HEK293T (cell line): ENCODE data around the gene ARFIP2.

Source experiments
- CTCF ChIA-PET: fragments of 350-600 bp; formaldehyde crosslinking; extraction: SDS; loops from one replicate; lab custom pipeline; 2021; ENCODE audit warnings: antibody characterized with exemption, inconsistent platforms; lab: Yijun Ruan, JAX
- POLR2A ChIA-PET: fragments of 350-600 bp; formaldehyde crosslinking; extraction: SDS; loops from one replicate; lab custom pipeline; 2020; ENCODE audit warnings: antibody characterized with exemption, inconsistent platforms; lab: Yijun Ruan, JAX
- DNase-seq: peaks from one replicate; pipeline ENCODE4 v3.0.0; 2012; ENCODE audit warnings: mixed read lengths; ENCODE audit errors: extremely low spot score
- ARNT ChIP-seq: fragments of 450-650 bp; IDR thresholded peaks from 2 replicates; pipeline ENCODE4 v1.6.1; 2017; ENCODE audit warnings: mild to moderate bottlenecking
- BHLHE40 ChIP-seq: fragments of 450-650 bp; IDR thresholded peaks from 2 replicates; pipeline ENCODE4 v1.6.1; 2016; ENCODE audit warnings: mild to moderate bottlenecking, moderate library complexity, borderline replicate concordance
- CTBP1 ChIP-seq: fragments of 450-650 bp; IDR thresholded peaks from 2 replicates; pipeline ENCODE4 v1.6.1; 2016; ENCODE audit warnings: borderline replicate concordance
- ELF4 ChIP-seq: fragments of 450-650 bp; IDR thresholded peaks from 2 replicates; pipeline ENCODE4 v1.6.1; 2017; ENCODE audit warnings: antibody characterized with exemption
- FOXA1 ChIP-seq: fragments of 450-650 bp; IDR thresholded peaks from 2 replicates; pipeline ENCODE4 v1.6.1; 2016; ENCODE audit warnings: mild to moderate bottlenecking
- FOXK2 ChIP-seq: fragments of 450-650 bp; IDR thresholded peaks from 2 replicates; pipeline ENCODE4 v1.6.1; 2016; ENCODE audit warnings: mild to moderate bottlenecking
- FOXM1 ChIP-seq: fragments of 450-650 bp; IDR thresholded peaks from 2 replicates; pipeline ENCODE4 v1.6.1; 2017; ENCODE audit warnings: mild to moderate bottlenecking, borderline replicate concordance
- HDGF ChIP-seq: fragments of 450-650 bp; IDR thresholded peaks from 2 replicates; pipeline ENCODE4 v1.6.1; 2017; ENCODE audit warnings: antibody characterized with exemption, borderline replicate concordance
- L3MBTL2 ChIP-seq: fragments of 450-650 bp; conservative IDR thresholded peaks from 2 replicates; pipeline ENCODE4 v1.6.1; 2016; ENCODE audit warnings: mild to moderate bottlenecking
- LEF1 ChIP-seq: fragments of 450-650 bp; IDR thresholded peaks from 2 replicates; pipeline ENCODE4 v1.6.1; 2017; ENCODE audit warnings: mild to moderate bottlenecking, borderline replicate concordance
- NFRKB ChIP-seq: fragments of 450-650 bp; IDR thresholded peaks from 2 replicates; pipeline ENCODE4 v1.6.1; 2016; ENCODE audit warnings: mild to moderate bottlenecking, moderate library complexity
- SP1 ChIP-seq: fragments of 450-650 bp; IDR thresholded peaks from 2 replicates; pipeline ENCODE4 v1.6.1; 2017
- SUZ12 ChIP-seq: fragments of 450-650 bp; IDR thresholded peaks from 2 replicates; pipeline ENCODE4 v1.6.1; 2016; ENCODE audit warnings: mild to moderate bottlenecking
- TARDBP ChIP-seq: fragments of 450-650 bp; IDR thresholded peaks from 2 replicates; pipeline ENCODE4 v1.6.1; 2016
- ZNF384 ChIP-seq: fragments of 450-650 bp; IDR thresholded peaks from 2 replicates; pipeline ENCODE4 v1.6.1; 2016
- TF ChIP-seq, protein P1 (sequence below): fragments of 450-650 bp; IDR thresholded peaks from 2 replicates; pipeline ENCODE4 v1.6.1; 2016

The ARFIP2 gene

GRCh38 chr11:6480299-6480914 is 724 bp downstream of the ARFIP2 start:
- no peak for TF ChIP-seq FOXA1
- no peak for TF ChIP-seq SP1
- TF ChIP-seq NFRKB, result no peak
- no peak for DNase-seq
- POLR2A ChIA-PET, result no interaction called here
- CTCF ChIA-PET, result no interaction called here

GRCh38 chr11:6476571-6476970 is 4.6 kb downstream of the ARFIP2 start:
- TF ChIP-seq L3MBTL2 (no peak), ZNF384 (no peak), BHLHE40 (no peak), ELF4 (no peak), TARDBP (no peak), SP1 (no peak)
- no peak for DNase-seq
- POLR2A ChIA-PET, result interaction anchor here (1.3 kb wide), 1 partner anchor 97 kb away, joined by 6 read pairs; no protein-coding TSS in a partner anchor
- CTCF ChIA-PET, result interaction anchor here (1.2 to 1.4 kb wide), 2 partner anchors 33 to 97 kb away, joined by 3 read pairs; no protein-coding TSS in a partner anchor

- ChIA-PET POLR2A (interaction anchor here (1.0 to 2.8 kb wide), 3 partner anchors 21 to 97 kb away, joined by 3 to 9 read pairs (median 6); partner anchors contain the start of gene APBB1), CTCF (interaction anchor here (0.8 to 1.4 kb wide), 4 partner anchors 28 to 218 kb away, joined by 3 to 7 read pairs (median 4); partner anchors contain the start of gene SMPD1)
- DNase-seq, result no peak
- no peak for TF ChIP-seq ELF4
- no peak for TF ChIP-seq FOXK2
- no peak for TF ChIP-seq SUZ12
- TF ChIP-seq SP1, result no peak
- no peak for TF ChIP-seq NFRKB
- TF ChIP-seq LEF1, result no peak
- no peak for TF ChIP-seq TARDBP
- TF ChIP-seq FOXA1, result no peak
- no peak for TF ChIP-seq HDGF
- TF ChIP-seq BHLHE40, result no peak
- TF ChIP-seq, protein P1, sequence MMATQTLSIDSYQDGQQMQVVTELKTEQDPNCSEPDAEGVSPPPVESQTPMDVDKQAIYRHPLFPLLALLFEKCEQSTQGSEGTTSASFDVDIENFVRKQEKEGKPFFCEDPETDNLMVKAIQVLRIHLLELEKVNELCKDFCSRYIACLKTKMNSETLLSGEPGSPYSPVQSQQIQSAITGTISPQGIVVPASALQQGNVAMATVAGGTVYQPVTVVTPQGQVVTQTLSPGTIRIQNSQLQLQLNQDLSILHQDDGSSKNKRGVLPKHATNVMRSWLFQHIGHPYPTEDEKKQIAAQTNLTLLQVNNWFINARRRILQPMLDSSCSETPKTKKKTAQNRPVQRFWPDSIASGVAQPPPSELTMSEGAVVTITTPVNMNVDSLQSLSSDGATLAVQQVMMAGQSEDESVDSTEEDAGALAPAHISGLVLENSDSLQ, result no peak
- no peak for TF ChIP-seq ZNF384
These were observed 5.2 kb downstream of the ARFIP2 start for GRCh38 chr11:6475936-6476335.

GRCh38 chr11:6474806-6475500 is 6.2 kb downstream of the ARFIP2 start:
- DNase-seq, result no peak
- ChIA-PET POLR2A (interaction anchor here (0.8 to 2.8 kb wide), 5 partner anchors 20 to 208 kb away, joined by 3 to 9 read pairs (median 3); partner anchors contain the start of genes APBB1, MRPL17 and SMPD1), CTCF (interaction anchor here (0.8 to 1.2 kb wide), 4 partner anchors 27 to 219 kb away, joined by 3 to 7 read pairs (median 4); partner anchors contain the start of gene SMPD1)

DNA sequence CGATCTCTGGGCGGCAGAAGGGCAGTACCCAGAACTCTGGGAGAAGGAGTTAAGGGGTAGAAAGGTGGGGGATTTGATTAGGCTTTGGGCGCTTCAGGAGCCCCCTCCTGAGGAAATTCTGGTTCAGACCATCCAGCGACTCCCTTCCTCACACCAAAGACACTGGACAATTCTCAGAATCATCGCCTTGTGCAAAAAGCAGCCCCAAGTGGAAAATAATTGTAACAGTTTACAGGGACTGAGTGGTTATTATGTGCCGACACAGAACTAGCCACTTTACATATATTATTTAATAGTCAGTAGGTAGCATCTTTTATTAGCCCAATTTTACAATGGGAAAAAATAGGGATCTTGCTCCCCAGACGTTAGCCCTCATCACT is 6.7 kb downstream of the ARFIP2 start:
- TF ChIP-seq ZNF384, result no peak
- TF ChIP-seq CTBP1, result no peak
- no peak for TF ChIP-seq L3MBTL2
- TF ChIP-seq HDGF, result no peak
- no peak for TF ChIP-seq FOXK2
- TF ChIP-seq BHLHE40, result no peak
- no peak for TF ChIP-seq FOXA1
- TF ChIP-seq TARDBP, result no peak
- no peak for TF ChIP-seq FOXM1
- TF ChIP-seq LEF1, result no peak
- TF ChIP-seq ELF4, result no peak
- TF ChIP-seq ARNT, result no peak
- TF ChIP-seq SUZ12, result no peak
- CTCF ChIA-PET, result no interaction called here
- POLR2A ChIA-PET, result interaction anchor here (0.8 to 2.8 kb wide), 3 partner anchors 55 to 209 kb away, joined by 3 to 9 read pairs (median 3); partner anchors contain the start of genes APBB1, MRPL17 and SMPD1
- no peak for DNase-seq

More at GRCh38 chr11:6474806-6475500, 6.2 kb downstream of the ARFIP2 start:
- TF ChIP-seq NFRKB, result no peak
- no peak for TF ChIP-seq ARNT
- no peak for TF ChIP-seq FOXA1
- TF ChIP-seq, protein P1, result no peak
- no peak for TF ChIP-seq HDGF
- TF ChIP-seq FOXM1, result no peak
- no peak for TF ChIP-seq FOXK2

- TF ChIP-seq SP1 (no peak), BHLHE40 (no peak), HDGF (no peak), TARDBP (no peak), FOXM1 (no peak), ARNT (no peak), L3MBTL2 (no peak), ELF4 (no peak), ZNF384 (no peak), LEF1 (no peak), NFRKB (no peak), SUZ12 (no peak), FOXK2 (no peak), FOXA1 (no peak), CTBP1 (no peak)
- TF ChIP-seq, protein P1, result no peak
- peak; percentile 91 for DNase-seq
- ChIA-PET POLR2A (interaction anchor here (0.8 to 2.8 kb wide), 3 partner anchors 55 to 210 kb away, joined by 3 to 9 read pairs (median 3); partner anchors contain the start of genes APBB1 and MRPL17), CTCF (interaction anchor here (1.3 to 2.0 kb wide), 2 partner anchors 30 to 94 kb away, joined by 3 to 7 read pairs; no protein-coding TSS in a partner anchor)
These were observed 7.4 kb downstream of the ARFIP2 start, which contains the start of gene TRIM3 for GRCh38 chr11:6473451-6474412. Gene TRIM3 (minus strand): TSS chr11:6473941. CDS start chr11:6465695, 8,246 bp downstream.
